Upper lobe of left lung (tissue), 6 donors: ENCODE data around the gene DNAH3. TPM values are rescaled to one million over a fixed set of nuclear protein-coding genes. Genes with fewer than 3 reads are reported as not detected.
A peak's percentile ranks its signal among the peaks of the same experiment; 100 is the strongest.
"Not testable (repeated sequence)": the region's sequence is repeated elsewhere in the genome, so short reads cannot be mapped to it uniquely, and the experiment has no call there.

Experiments used
- ATAC-seq, 2 donors: fragments of 200-7000 bp; cut with Tn5 transposase; one replicate each; pipeline ENCODE4 v1.9.1; 2022; ENCODE audit warnings: mild to moderate bottlenecking in 2 of 2, moderate library complexity in 2 of 2; ENCODE audit not compliant: low FRiP score in 2 of 2
- DNase-seq, 2 donors: peaks; one replicate each; pipeline ENCODE4 v3.0.0-alpha.2; 2019 to 2020
- H3K27ac ChIP-seq, 4 donors: fragments of 200-600 bp; sonication (generic); one replicate each; pipeline ENCODE4 v1.5.1; 2016 to 2019
- H3K27me3 ChIP-seq, 4 donors: fragments of 200-600 bp; sonication (generic); one replicate each; pipeline ENCODE4 v1.5.1; 2017 to 2019
- H3K36me3 ChIP-seq, 4 donors: fragments of 200-600 bp; sonication (generic); one replicate each; pipeline ENCODE4 v1.5.1; 2016 to 2019
- H3K4me1 ChIP-seq, 4 donors: fragments of 200-600 bp; sonication (generic); one replicate each; pipeline ENCODE4 v1.5.1; 2018 to 2019
- H3K4me3 ChIP-seq, 4 donors: fragments of 200-600 bp; sonication (generic); one replicate each; pipeline ENCODE4 v1.5.1; 2017 to 2019; ENCODE audit warnings: mild to moderate bottlenecking in 2 of 4, moderate library complexity in 1 of 4
- H3K9me3 ChIP-seq, 4 donors: fragments of 200-600 bp; sonication (generic); one replicate each; pipeline ENCODE4 v1.5.1; 2018 to 2019
- EP300 ChIP-seq, 4 donors: sonication (generic); formaldehyde crosslinking; IDR thresholded peaks; one replicate each; pipeline ENCODE4 v1.5.1; 2017; ENCODE audit warnings: antibody characterized with exemption in 4 of 4, control low read depth in 2 of 4
- POLR2A ChIP-seq, 4 donors: fragments of 450-650 bp; IDR thresholded peaks; one replicate each; pipeline ENCODE4 v1.5.1; 2016 to 2017; ENCODE audit warnings: antibody characterized with exemption in 4 of 4, mild to moderate bottlenecking in 2 of 4
- POLR2AphosphoS5 ChIP-seq, 2 donors: sonication (generic); formaldehyde crosslinking; IDR thresholded peaks; one replicate each; pipeline ENCODE4 v1.5.1; 2017; ENCODE audit warnings: antibody characterized with exemption in 2 of 2
- WGBS, 2 donors: methylation state at CpG; one replicate each; pipeline ENCODE4 v1.1.5; 2017 to 2018; 5-methylcytosine and 5-hydroxymethylcytosine counted together
- total RNA-seq, 6 donors: library from RNA; depleted of rRNA in 4 of 6; stranded (reverse); fragments of >200 nt in 4 of 6; gene quantifications; one replicate each; pipeline versions ENCODE4 v1.1.0 to v1.2.1, GENCODE V29; 2016 to 2021
- TF ChIP-seq, protein P1 (sequence below), 6 experiments: fragments of 450-650 bp in 4 of 6; fragments of 200-600 bp in 2 of 6; sonication (generic) in 2 of 6; IDR thresholded peaks; one replicate each; pipeline ENCODE4 v1.5.1; 2016 to 2019; ENCODE audit warnings: antibody characterized with exemption in 6 of 6
- donor health status: DM: no; HTN: no; CAD: no; lungs with moderate emphysema.
- donor health status: DM: no; HTN: yes; CAD: no; lungs with severe emphysema.

DNAH3 gene
- total RNA-seq: 10 to 100 TPM in 2 of 6 donors, 1 to 10 TPM in 3, under 1 TPM in 1; 0.23 to 48.1 (median 4.8) TPM

DNA sequence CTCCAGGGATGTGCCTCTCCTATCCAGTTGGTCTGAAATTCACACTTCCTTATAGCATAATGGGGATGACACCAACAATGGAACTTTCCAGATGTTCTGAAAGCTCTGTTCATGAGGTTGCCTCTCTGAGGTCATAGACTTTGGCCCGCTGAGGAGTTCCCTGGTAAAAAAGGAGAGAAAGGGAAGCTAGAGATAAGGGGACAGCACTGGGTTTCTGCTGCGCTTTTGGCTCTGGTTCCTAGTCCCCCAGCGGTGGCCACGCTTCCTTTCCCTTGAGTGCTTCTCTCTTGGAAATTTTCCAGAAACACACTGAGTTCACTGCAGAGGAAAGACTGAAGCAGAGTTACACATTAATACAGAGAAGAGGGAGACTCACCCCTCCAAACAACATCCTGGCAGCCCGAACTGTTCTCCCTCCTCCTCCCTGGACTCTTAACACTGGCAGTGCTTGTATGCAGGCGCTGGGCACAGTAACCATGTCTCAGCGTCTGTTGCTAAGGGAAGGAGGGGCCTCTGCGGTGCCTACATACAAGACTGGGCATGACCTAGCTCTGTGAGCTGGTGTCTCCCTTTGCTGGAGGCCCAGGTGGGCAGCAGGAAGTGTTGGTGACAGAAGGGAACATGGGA is at the start of gene DNAH3:
DNAH3 (minus strand) TSS at position 472 of the 627 bp plus-strand sequence. CDS start 527 bp downstream, outside the sequence.
- H3K27ac ChIP-seq: no peak within 1 kb of the TSS
- no peaks in the 10 kb centered on the region for H3K36me3 ChIP-seq
- peaks cover 0 to 9% (median 4%) of the 10 kb centered on the region in 4 donors for H3K4me1 ChIP-seq
- peak; percentile 49 to 81 for ATAC-seq
- WGBS, 2 donors: 5 to 16% methylated on average over 8 of the region's 8 CpGs
- H3K9me3 ChIP-seq: no peaks in the 10 kb centered on the region
- TF ChIP-seq POLR2A (IDR thresholded peaks at IDR 0.05): no peak
- TF ChIP-seq POLR2AphosphoS5 (IDR thresholded peaks at IDR 0.05): no peak
- TF ChIP-seq EP300 (IDR thresholded peaks at IDR 0.05): no peak
- H3K27me3 ChIP-seq: no peaks in the 10 kb centered on the region
- no peak within 1 kb of the TSS for H3K4me3 ChIP-seq
- DNase-seq: peak in 1 of 2 donors; percentile 61

GRCh38 chr16:21199607-21200218 is 49.1 kb upstream of the DNAH3 start:
- no peaks in the 10 kb centered on the region for H3K36me3 ChIP-seq
- ATAC-seq (no peak), DNase-seq (no peak)
- no peaks in the 10 kb centered on the region for H3K27me3 ChIP-seq
- H3K9me3 ChIP-seq: no peaks in the 10 kb centered on the region
- WGBS, 2 donors: 74 to 88% methylated on average over 5 of the region's 5 CpGs
- no peak overlapping the region for H3K27ac ChIP-seq
- no peak overlapping the region for H3K4me3 ChIP-seq
- TF ChIP-seq, protein P1, sequence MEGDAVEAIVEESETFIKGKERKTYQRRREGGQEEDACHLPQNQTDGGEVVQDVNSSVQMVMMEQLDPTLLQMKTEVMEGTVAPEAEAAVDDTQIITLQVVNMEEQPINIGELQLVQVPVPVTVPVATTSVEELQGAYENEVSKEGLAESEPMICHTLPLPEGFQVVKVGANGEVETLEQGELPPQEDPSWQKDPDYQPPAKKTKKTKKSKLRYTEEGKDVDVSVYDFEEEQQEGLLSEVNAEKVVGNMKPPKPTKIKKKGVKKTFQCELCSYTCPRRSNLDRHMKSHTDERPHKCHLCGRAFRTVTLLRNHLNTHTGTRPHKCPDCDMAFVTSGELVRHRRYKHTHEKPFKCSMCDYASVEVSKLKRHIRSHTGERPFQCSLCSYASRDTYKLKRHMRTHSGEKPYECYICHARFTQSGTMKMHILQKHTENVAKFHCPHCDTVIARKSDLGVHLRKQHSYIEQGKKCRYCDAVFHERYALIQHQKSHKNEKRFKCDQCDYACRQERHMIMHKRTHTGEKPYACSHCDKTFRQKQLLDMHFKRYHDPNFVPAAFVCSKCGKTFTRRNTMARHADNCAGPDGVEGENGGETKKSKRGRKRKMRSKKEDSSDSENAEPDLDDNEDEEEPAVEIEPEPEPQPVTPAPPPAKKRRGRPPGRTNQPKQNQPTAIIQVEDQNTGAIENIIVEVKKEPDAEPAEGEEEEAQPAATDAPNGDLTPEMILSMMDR (IDR thresholded peaks at IDR 0.05): no peak
- TF ChIP-seq EP300 (IDR thresholded peaks at IDR 0.05): no peak
- TF ChIP-seq POLR2AphosphoS5 (IDR thresholded peaks at IDR 0.05): no peak
- H3K4me1 ChIP-seq: no peaks in the 10 kb centered on the region

DNA sequence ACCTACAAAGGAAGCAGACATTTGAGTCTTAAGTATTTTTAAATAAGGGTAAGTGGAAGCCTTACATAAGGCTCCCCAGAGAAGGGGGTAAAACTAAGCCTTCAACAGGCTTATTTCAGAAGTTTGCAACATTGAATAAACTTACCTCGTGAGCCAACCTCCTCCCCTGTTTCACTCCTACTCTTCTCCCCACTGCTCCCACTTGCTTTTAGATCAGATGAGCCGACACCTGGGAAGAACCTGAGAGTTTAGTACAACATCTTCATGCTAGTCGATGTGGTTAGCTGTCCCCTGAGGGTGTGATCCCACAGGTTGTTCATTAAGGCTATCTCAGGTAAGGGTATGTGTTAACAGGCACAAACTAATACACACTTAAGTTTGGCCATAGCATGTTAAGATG is 47.0 kb upstream of the DNAH3 start:
- TF ChIP-seq, protein P1 (IDR thresholded peaks at IDR 0.05): no peak
- Histone ChIP-seq H3K27me3 (no peaks in the 10 kb centered on the region), H3K4me3 (no peak overlapping the region), H3K4me1 (no peaks in the 10 kb centered on the region), H3K27ac (no peak overlapping the region), H3K9me3 (no peaks in the 10 kb centered on the region), H3K36me3 (no peaks in the 10 kb centered on the region)
- DNase-seq (no peak), ATAC-seq (no peak)
- WGBS, 2 donors: 78% methylated on average over 3 of the region's 3 CpGs

- ATAC-seq (no peak), DNase-seq (no peak)
- 81 to 85% methylated on average over 1 of the region's 1 CpG for WGBS, 2 donors
- H3K36me3 ChIP-seq: no peaks in the 10 kb centered on the region
- H3K27ac ChIP-seq: no peak overlapping the region
- no peaks in the 10 kb centered on the region for H3K9me3 ChIP-seq
- no peak for TF ChIP-seq EP300 (IDR thresholded peaks at IDR 0.05)
- TF ChIP-seq, protein P1 (IDR thresholded peaks at IDR 0.05): no peak
- no peak for TF ChIP-seq POLR2A (IDR thresholded peaks at IDR 0.05)
- TF ChIP-seq POLR2AphosphoS5 (IDR thresholded peaks at IDR 0.05): no peak
- no peak overlapping the region for H3K4me3 ChIP-seq
- H3K27me3 ChIP-seq: no peaks in the 10 kb centered on the region
- H3K4me1 ChIP-seq: no peaks in the 10 kb centered on the region
Observed at GRCh38 chr16:21197112-21197511, 46.5 kb upstream of the DNAH3 start.

DNA sequence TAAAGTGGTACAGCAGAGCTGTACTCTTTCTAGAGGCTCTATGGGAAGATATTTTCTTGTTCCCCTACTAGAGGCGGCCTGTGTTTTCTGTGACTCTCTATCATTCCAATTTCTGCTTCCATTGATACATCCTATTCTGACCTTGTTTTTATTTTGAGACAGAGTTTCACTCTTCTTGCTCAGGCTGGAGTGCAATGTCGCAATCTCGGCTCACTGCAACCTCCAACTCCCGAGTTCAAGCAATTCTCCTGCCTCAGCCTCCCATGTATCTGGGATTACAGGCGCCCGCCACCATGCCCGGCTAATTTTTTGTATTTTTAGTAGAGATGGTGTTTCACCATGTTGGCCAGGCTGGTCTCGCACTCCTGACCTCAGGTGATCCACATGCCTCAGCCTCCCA is 44.7 kb upstream of the DNAH3 start:
- not testable (repeated sequence) for H3K27ac ChIP-seq, H3K27me3 ChIP-seq, ATAC-seq, H3K4me1 ChIP-seq, DNase-seq, H3K36me3 ChIP-seq, H3K9me3 ChIP-seq, H3K4me3 ChIP-seq
- WGBS, 2 donors: 85 to 90% methylated on average over 8 of the region's 8 CpGs

DNA sequence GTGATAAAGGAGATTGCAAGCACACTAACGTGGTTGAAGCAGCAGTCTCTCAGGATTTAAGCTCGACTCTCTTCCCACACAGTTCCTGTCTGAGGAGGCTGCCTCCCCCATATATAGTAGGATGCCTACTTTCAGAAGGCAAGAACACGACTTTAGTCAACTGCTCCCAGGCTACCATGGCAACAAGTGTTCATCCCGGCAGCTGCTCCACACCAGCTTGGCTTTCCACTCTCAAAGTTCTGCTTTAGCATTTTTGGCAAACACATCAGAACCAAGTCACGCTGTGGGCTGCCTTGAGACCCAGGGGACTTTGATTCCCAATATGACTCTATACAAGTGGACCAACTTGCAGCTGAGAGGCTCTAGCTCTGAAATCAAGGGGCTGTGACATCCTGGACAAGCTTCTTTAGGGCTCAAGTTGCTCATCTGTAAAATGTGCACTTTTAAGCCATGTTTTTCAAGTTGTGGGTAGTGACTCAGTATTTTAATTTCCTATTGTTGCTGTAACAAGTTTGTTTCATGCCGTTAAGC is 44.2 kb upstream of the DNAH3 start:
- H3K36me3 ChIP-seq: no peaks in the 10 kb centered on the region
- no peak for TF ChIP-seq EP300 (IDR thresholded peaks at IDR 0.05)
- TF ChIP-seq POLR2AphosphoS5 (IDR thresholded peaks at IDR 0.05): no peak
- TF ChIP-seq, protein P1 (IDR thresholded peaks at IDR 0.05): no peak
- no peak for TF ChIP-seq POLR2A (IDR thresholded peaks at IDR 0.05)
- no peak for ATAC-seq
- H3K9me3 ChIP-seq: no peaks in the 10 kb centered on the region
- no peaks in the 10 kb centered on the region for H3K27me3 ChIP-seq
- no peak overlapping the region for H3K27ac ChIP-seq
- WGBS, 2 donors: 56 to 70% methylated on average over 6 of the region's 6 CpGs
- no peaks in the 10 kb centered on the region for H3K4me1 ChIP-seq
- no peak for DNase-seq
- no peak overlapping the region for H3K4me3 ChIP-seq
